ENCODE results near the gene IZUMO4. TPM values are rescaled to one million over a fixed set of nuclear protein-coding genes. Genes with fewer than 3 reads are reported as not detected.

Gene IZUMO4
- polyA plus RNA-seq, 1 donor: 6.2 TPM

GRCh38 chr19:2108251-2109016 is 11.7 kb downstream of the IZUMO4 start:
- no peak for DNase-seq

DNA sequence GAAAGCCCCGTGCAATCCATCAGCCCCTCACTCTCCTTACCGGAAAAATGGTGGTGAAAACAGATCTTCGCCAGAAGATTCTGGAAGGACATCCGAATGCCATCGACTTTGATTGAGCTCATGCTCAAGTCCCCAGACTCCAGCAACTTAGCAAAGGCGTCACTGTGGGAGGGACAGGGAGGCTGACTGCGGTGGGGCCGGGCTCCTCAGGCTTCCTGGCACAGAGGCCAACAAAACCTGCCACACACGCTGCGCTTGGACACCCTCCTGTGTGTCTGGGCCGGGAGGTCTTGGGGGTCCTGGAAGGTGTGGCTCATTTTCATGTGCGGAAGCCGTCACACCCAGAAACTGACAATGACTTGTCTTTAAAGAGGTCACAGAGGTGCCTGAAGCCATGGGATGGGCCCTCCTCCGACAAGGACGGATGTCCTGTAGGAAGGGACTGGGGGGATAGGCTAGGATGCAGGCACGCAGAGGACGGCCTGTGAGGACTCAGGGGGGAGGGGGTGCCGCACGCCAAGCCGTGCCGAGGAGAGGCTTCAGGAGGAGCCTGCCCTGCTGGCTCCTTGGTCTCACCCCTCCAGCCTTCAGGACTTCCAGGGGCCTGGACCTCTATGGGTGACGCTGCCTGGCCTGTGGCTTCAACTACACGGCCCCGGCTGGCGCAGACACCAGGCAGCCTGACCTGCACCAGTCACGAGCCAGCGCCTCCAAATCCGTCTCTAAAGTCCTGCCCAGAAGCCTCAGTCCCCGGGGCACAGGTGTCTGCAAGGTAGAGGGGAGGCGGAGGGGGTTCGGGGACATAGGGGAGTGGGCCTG is 12.5 kb downstream of the IZUMO4 start:
- no peak for DNase-seq

GRCh38 chr19:2110822-2111221 is 14.1 kb downstream of the IZUMO4 start:
- no peak for DNase-seq

GRCh38 chr19:2111425-2111824 is 14.7 kb downstream of the IZUMO4 start:
- no peak for DNase-seq

GRCh38 chr19:2111886-2112285 is 15.2 kb downstream of the IZUMO4 start:
- DNase-seq: no peak

DNA sequence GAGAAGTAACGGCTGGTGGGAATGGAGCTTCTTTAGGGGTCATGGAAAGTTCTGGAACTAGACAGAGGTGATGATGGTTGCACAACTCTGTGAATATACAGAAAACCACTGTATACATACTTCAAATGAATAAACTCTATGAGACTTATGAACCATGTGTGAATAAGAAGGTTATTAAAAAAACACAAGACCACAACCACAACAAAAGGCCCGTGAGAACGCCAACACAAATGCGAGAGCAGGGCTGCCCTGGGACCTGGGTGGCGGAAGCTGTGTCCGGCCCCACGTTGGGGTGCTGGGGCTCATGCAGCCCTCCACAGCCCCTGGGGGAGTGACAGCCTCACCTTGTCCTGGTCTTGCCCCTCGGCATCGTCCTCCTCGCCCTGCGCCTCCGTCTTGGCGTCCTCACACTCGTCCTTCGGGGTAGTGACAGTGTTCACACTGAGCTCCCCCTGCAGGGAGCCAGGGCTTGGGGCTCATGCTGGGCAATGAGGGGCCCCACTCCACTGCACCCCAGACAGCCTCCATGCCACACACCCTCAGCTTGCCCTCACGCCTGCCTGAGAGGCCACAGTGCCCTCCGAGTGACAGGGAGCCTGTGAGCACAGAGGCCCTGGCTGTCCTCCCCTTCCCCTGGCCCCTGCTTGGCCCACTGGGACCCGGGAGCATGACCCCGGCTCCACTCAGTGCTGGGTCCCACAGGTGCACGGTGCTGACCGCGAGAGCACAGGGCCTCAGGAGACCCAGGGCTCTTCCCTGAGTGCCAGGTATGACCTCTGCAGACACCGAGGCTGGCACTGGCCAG is 16.0 kb downstream of the IZUMO4 start:
- DNase-seq: no peak

GRCh38 chr19:2113439-2114211 is 16.9 kb downstream of the IZUMO4 start:
- DNase-seq: no peak

DNA sequence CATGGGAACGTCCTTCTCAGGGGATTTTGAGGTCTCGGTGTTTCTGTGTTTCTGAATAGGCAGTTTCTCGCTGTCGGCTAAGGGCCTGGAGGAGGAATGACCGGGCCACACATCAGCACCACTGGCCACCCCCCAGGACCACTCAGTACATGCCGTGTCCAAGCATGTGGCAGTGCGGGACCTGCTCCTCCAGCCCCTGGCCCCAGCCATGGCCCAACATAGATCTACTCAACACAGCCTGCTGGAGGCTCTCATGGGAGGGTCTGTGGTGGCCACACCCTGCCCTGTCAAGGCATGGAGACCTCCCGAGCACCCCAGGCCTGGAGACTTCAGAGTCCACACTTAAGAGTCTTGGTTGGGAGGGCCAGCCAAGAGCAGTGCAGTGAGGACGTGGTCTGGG is 17.5 kb downstream of the IZUMO4 start:
- DNase-seq: no peak

GRCh38 chr19:2114821-2115220 is 18.1 kb downstream of the IZUMO4 start:
- DNase-seq: no peak

GRCh38 chr19:2115324-2115723 is 18.6 kb downstream of the IZUMO4 start:
- DNase-seq: no peak

DNA sequence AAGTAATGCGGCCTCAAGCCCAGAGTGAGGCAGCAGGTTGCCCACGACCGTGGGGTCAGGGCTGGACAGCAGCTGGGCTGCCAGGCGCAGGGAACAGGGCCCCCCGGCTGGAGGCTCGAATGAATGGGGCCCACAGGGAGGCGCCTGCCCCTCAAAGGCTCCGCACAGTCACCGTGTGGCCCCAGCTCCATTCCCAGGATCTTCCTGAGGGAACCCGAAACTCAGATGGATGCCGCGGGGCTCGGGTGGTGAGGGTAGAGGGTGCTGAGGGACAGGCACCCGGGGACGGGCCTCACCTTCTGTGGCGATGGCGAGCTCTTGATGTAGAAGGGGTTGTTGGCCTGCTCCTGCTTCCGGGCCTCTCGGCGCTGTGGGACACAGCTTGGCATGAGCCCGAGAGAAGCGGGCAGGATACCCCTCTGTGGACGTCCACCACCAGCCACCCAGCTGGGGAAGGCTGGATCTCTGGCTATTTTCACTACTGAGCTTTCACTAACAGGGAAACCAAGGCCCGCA is 19.3 kb downstream of the IZUMO4 start:
- DNase-seq: no peak

- DNase-seq: no peak
Observed at GRCh38 chr19:2116507-2116906, 19.8 kb downstream of the IZUMO4 start.

- DNase-seq: no peak
Observed at GRCh38 chr19:2117215-2117960, 20.7 kb downstream of the IZUMO4 start.

DNA sequence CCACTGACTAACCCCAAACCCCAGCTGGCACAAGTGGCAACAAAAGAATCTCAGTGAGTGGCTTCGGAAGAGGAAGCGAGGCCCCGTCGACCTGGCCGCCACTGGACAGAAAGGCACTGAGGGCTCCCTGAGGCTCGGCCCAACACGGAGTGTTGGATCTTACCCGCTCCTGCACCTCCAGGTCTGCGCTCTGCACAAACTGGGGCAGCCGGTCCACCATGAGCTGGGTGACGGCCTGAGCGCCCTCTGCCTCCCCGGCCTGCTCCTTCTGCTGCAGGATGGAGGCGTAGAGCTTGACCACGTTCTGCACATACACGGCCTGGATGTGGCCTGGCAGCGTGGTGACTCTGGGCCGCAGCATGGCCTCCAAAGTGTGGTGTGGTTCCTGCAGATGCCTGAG is 21.7 kb downstream of the IZUMO4 start:
- DNase-seq: no peak

DNA sequence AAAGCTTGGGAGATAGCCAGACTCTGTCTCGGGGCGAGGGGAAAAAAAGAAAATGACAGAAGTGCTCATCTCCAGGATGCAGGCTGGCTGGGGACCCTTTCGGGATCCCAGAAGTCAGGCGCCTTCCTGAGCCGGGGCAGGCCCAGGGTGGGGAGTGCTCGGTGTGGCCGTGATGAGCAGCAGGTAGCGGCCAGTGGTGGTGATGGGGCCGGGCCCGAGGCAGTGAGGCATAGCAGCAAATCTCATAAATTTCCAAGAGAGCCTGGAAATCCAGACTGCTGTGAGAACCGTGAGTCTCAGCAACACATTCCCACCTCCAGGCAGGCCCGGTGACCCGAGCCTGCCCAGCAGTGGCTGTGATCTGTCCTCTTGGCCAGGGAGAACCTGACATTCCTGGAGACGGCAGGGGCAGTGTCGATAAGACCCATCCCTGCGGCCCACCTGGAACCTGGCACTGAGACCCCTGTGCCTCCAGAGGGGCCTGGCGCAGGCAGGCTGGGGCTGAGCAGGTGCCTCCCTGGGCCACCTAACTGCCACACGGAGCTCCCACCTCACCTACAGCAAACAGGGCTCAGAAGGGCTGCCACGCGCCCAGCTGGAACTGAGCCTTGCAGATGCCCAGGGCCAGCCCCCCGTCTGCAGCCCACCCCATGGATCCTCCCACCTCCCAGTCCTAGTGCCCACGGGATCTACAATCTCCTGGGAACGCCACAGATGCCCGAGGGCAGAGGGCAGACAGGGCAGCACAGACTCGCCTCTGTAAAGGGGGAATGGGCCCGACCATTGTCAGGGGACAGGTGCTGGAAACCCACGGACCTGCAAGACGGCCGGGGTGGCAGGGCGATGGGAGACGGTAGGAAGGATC is 23.4 kb downstream of the IZUMO4 start:
- peak; percentile 25 for DNase-seq

DNA sequence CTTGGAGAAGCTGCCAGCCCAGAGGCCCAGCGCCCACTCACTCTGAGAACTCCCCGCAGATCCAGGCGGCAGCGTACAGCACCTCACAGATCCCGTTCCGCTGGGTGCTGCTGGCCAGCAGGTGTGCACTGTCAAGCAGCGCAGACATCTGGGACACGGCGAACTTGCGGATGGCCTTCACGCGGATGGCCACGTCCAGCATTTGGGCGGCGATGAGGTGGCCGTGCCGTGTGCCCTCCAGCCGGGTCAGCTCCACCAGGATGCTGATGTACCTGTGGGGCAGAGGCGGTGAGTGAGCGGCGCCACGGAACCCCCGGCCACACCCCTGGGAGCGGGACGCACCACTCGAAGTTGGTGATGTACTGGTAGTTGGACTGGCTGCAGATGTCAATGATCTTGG is 24.1 kb downstream of the IZUMO4 start:
- DNase-seq: no peak

GRCh38 chr19:2121416-2122051 is 24.8 kb downstream of the IZUMO4 start:
- DNase-seq: no peak

DNA sequence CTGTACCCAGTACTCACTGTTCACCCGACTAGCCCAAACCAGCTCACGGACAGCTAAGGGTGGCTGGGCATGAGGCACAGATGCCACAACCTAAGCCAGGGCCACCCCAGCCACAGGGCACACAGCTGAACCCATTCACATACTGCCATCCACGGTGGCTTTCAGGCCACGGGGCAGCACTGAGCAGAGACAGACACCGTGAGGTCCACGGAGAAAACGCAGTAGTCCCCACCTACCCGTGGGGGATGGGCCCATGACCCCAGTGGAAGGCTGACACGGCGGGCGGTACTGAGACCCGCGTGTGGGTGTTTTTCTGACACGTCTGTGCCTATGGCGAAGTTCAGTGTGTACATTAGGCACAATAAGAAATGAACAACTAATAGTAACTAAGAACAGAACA is 25.5 kb downstream of the IZUMO4 start:
- DNase-seq: no peak

GRCh38 chr19:2122982-2123381 is 26.3 kb downstream of the IZUMO4 start:
- no peak for DNase-seq

Data from left kidney (tissue), 2 donors.